T-cell (primary cell): ENCODE measurements around the gene MLLT3. TPM values are rescaled to one million over a fixed set of nuclear protein-coding genes. Genes with fewer than 3 reads are reported as not detected.
A peak's percentile ranks its signal among the peaks of the same experiment; 100 is the strongest.

Source experiments
- ATAC-seq, 4 experiments: fragments of 200-7000 bp in 3 of 4; fragments of 150-1000 bp in 1 of 4; cut with Tn5 transposase; replicated peaks in 1 of 4; 1 replicate in 3 of 4; 2 replicates in 1 of 4; pipeline ENCODE4 v1.10.0; 2021; ENCODE audit warnings: moderate library complexity in 3 of 4, mild to moderate bottlenecking in 2 of 4, moderate number of reproducible peaks in 1 of 4
- CTCF ChIA-PET, 2 donors: fragments of 300-600 bp; sonication (Branson Sonifier 250); formaldehyde crosslinking; loops; one replicate each; lab custom pipeline; 2022; ENCODE audit warnings: antibody characterized with exemption in 2 of 2; lab: Charles Lee
- POLR2A ChIA-PET, 2 donors: fragments of 300-600 bp; sonication (Branson Sonifier 250); formaldehyde crosslinking; loops; one replicate each; lab custom pipeline; 2022; ENCODE audit warnings: antibody characterized with exemption in 2 of 2; lab: Charles Lee
- DNase-seq, 35 experiments: peaks; one replicate each; pipeline versions ENCODE4 v3.0.0 to v3.0.0-alpha.2; 2013 to 2023
- H3K27ac ChIP-seq: one replicate; pipeline ENCODE4 v1.5.1; 2013; ENCODE audit warnings: low read length
- H3K27me3 ChIP-seq, 2 experiments: replicated peaks in 1 of 2; 1 replicate in 1 of 2; 2 replicates in 1 of 2; pipeline versions ENCODE4 v1.6.1 to v1.7.0; 2013; ENCODE audit warnings: low read length in 1 of 2, mixed read lengths in 1 of 2; ENCODE audit not compliant: control insufficient read depth in 2 of 2, insufficient read depth in 2 of 2; ENCODE audit errors: extremely low read depth in 1 of 2
- H3K36me3 ChIP-seq, 2 donors: 1 replicate in 1 of 2; 2 replicates in 1 of 2; pipeline versions ENCODE4 v1.6.1 to v1.7.0; 2013; ENCODE audit warnings: low read length in 1 of 2; ENCODE audit not compliant: control insufficient read depth in 2 of 2, insufficient read depth in 1 of 2; ENCODE audit errors: extremely low read depth in 1 of 2
- H3K4me1 ChIP-seq, 2 experiments: 1 replicate in 1 of 2; 2 replicates in 1 of 2; pipeline versions ENCODE4 v1.6.1 to v1.7.0; 2013; ENCODE audit warnings: low read length in 2 of 2, mixed read lengths in 1 of 2; ENCODE audit not compliant: insufficient read depth in 2 of 2, control insufficient read depth in 1 of 2; ENCODE audit errors: extremely low read depth in 1 of 2
- H3K4me3 ChIP-seq, 2 donors: 1 replicate in 1 of 2; 2 replicates in 1 of 2; pipeline versions ENCODE4 v1.5.1 to v1.7.0; 2013; ENCODE audit warnings: mild to moderate bottlenecking in 2 of 2, low read length in 1 of 2, moderate library complexity in 1 of 2; ENCODE audit not compliant: control insufficient read depth in 1 of 2; ENCODE audit errors: extremely low read depth in 1 of 2
- H3K9me3 ChIP-seq: 2 replicates; pipeline ENCODE4 v1.7.0; 2013
- H3K27ac Mint-ChIP-seq, 2 donors: one replicate each; pipeline ENCODE4 v1.8.0; 2020 to 2021; ENCODE audit warnings: mild to moderate bottlenecking in 2 of 2, mixed read lengths in 2 of 2
- H3K27me3 Mint-ChIP-seq, 2 donors: one replicate each; pipeline ENCODE4 v1.8.0; 2021 to 2022; ENCODE audit warnings: mixed read lengths in 2 of 2
- H3K36me3 Mint-ChIP-seq: one replicate; pipeline ENCODE4 v1.8.0; 2021; ENCODE audit warnings: mixed read lengths
- H3K4me1 Mint-ChIP-seq, 3 donors: one replicate each; pipeline ENCODE4 v1.8.0; 2020 to 2022; ENCODE audit warnings: mixed read lengths in 3 of 3, mild to moderate bottlenecking in 1 of 3
- H3K4me3 Mint-ChIP-seq, 3 donors: one replicate each; pipeline ENCODE4 v1.8.0; 2020 to 2022; ENCODE audit warnings: mild to moderate bottlenecking in 3 of 3, mixed read lengths in 3 of 3, moderate library complexity in 3 of 3
- H3K9me3 Mint-ChIP-seq, 3 donors: one replicate each; pipeline ENCODE4 v1.8.0; 2020 to 2022; ENCODE audit warnings: mixed read lengths in 3 of 3
- WGBS: methylation state at CpG from one replicate; pipeline ENCODE4 v1.1.5; 2013; ENCODE audit warnings: missing lambda C conversion rate; ENCODE audit not compliant: insufficient coverage; 5-methylcytosine and 5-hydroxymethylcytosine counted together
- total RNA-seq, 35 experiments: library from RNA in 6 of 35; stranded (reverse) in 6 of 35; fragments of 120-200 nt in 1 of 35; gene quantifications; one replicate each; pipeline versions ENCODE4 v1.2.1 to v1.2.4 and lab custom pipeline; 2013 to 2026

The MLLT3 gene
- total RNA-seq, 5 donors from 2014 or later (not counting 1 experiment from before 2014, with no cell fraction given), result 51.8 to 96.6 (median 58.9) TPM

GRCh38 chr9:20562051-20562450 lies 60.2 kb downstream of the MLLT3 start:
- POLR2A ChIA-PET, result no interaction called here
- Mint-ChIP-seq H3K4me1 (peaks cover 90 to 91% (median 90%) of the 10 kb centered on the region in 3 donors), H3K27me3 (no peaks in the 10 kb centered on the region), H3K9me3 (no peaks in the 10 kb centered on the region), H3K4me3 (peak overlapping the region in 1 of 3 donors; percentile 15), H3K27ac (peak overlapping the region in 1 of 2 donors; percentile 25), H3K36me3 (no peaks in the 10 kb centered on the region)
- Histone ChIP-seq H3K4me3 (no peak overlapping the region), H3K27ac (no peak overlapping the region), H3K36me3 (no peaks in the 10 kb centered on the region), H3K9me3 (no peaks in the 10 kb centered on the region), H3K27me3 (no peaks in the 10 kb centered on the region), H3K4me1 (peaks cover 9 to 18% of the 10 kb centered on the region in 2 experiments)
- CTCF ChIA-PET, result no interaction called here
- ATAC-seq (peak in 2 of 4 experiments; percentile 26), DNase-seq (no peak)
- WGBS, result no CpG with 5 or more reads among the region's 2 CpGs

GRCh38 chr9:20561531-20561930 lies 60.8 kb downstream of the MLLT3 start:
- H3K27me3 ChIP-seq, result no peaks in the 10 kb centered on the region
- Mint-ChIP-seq H3K27me3 (no peaks in the 10 kb centered on the region), H3K4me1 (peaks cover 90 to 92% (median 90%) of the 10 kb centered on the region in 3 donors), H3K4me3 (no peak overlapping the region), H3K36me3 (no peaks in the 10 kb centered on the region), H3K27ac (no peak overlapping the region), H3K9me3 (no peaks in the 10 kb centered on the region)
- no peaks in the 10 kb centered on the region for H3K9me3 ChIP-seq
- H3K4me1 ChIP-seq, result peaks cover 9 to 18% of the 10 kb centered on the region in 2 experiments
- no peaks in the 10 kb centered on the region for H3K36me3 ChIP-seq
- ChIA-PET CTCF (no interaction called here), POLR2A (no interaction called here)
- no peak overlapping the region for H3K27ac ChIP-seq
- WGBS, result 40% methylated on average over 1 of the region's 3 CpGs
- DNase-seq, result no peak
- no peak overlapping the region for H3K4me3 ChIP-seq
- no peak for ATAC-seq

GRCh38 chr9:20559231-20559890 lies 62.9 kb downstream of the MLLT3 start:
- ChIA-PET CTCF (interaction anchor here in 1 of 2 donors (0.7 kb wide), 1 partner anchor 382 kb away, joined by 3 read pairs; no protein-coding TSS in a partner anchor), POLR2A (no interaction called here)
- H3K27ac ChIP-seq, result no peak overlapping the region
- H3K36me3 ChIP-seq, result no peaks in the 10 kb centered on the region
- Mint-ChIP-seq H3K36me3 (no peaks in the 10 kb centered on the region), H3K4me1 (peaks cover 85 to 88% (median 87%) of the 10 kb centered on the region in 3 donors), H3K4me3 (peak overlapping the region in 1 of 3 donors; percentile 0), H3K9me3 (no peaks in the 10 kb centered on the region), H3K27ac (no peak overlapping the region), H3K27me3 (no peaks in the 10 kb centered on the region)
- H3K4me3 ChIP-seq, result no peak overlapping the region
- H3K4me1 ChIP-seq, result peaks cover 17 to 32% of the 10 kb centered on the region in 2 experiments
- no peaks in the 10 kb centered on the region for H3K9me3 ChIP-seq
- no peak for ATAC-seq
- no peak for DNase-seq
- H3K27me3 ChIP-seq, result no peaks in the 10 kb centered on the region
- WGBS, result no CpG with 5 or more reads among the region's 1 CpG

GRCh38 chr9:20558566-20559016 lies 63.7 kb downstream of the MLLT3 start:
- DNase-seq (no peak), ATAC-seq (peak in 2 of 4 experiments; percentile 28 to 50)
- WGBS, result 70% methylated on average over 2 of the region's 2 CpGs
- Mint-ChIP-seq H3K36me3 (no peaks in the 10 kb centered on the region), H3K4me3 (peak overlapping the region in 1 of 3 donors; percentile 3), H3K4me1 (peaks cover 86 to 88% (median 88%) of the 10 kb centered on the region in 3 donors), H3K27ac (no peak overlapping the region), H3K9me3 (no peaks in the 10 kb centered on the region), H3K27me3 (no peaks in the 10 kb centered on the region)
- Histone ChIP-seq H3K4me3 (no peak overlapping the region), H3K27ac (no peak overlapping the region), H3K4me1 (peaks cover 17 to 38% of the 10 kb centered on the region in 2 experiments), H3K36me3 (no peaks in the 10 kb centered on the region), H3K9me3 (no peaks in the 10 kb centered on the region), H3K27me3 (no peaks in the 10 kb centered on the region)
- CTCF ChIA-PET, result interaction anchor here in 1 of 2 donors (0.7 kb wide), 1 partner anchor 383 kb away, joined by 3 read pairs; no protein-coding TSS in a partner anchor
- POLR2A ChIA-PET, result interaction anchor here in 1 of 2 donors (0.7 kb wide), 1 partner anchor 23 kb away, joined by 3 read pairs; no protein-coding TSS in a partner anchor

- Mint-ChIP-seq H3K27ac (no peak overlapping the region), H3K4me3 (peak overlapping the region in 1 of 3 donors; percentile 3), H3K9me3 (no peaks in the 10 kb centered on the region), H3K27me3 (no peaks in the 10 kb centered on the region), H3K4me1 (peaks cover 86 to 88% (median 88%) of the 10 kb centered on the region in 3 donors), H3K36me3 (no peaks in the 10 kb centered on the region)
- ChIA-PET CTCF (no interaction called here), POLR2A (interaction anchor here in 1 of 2 donors (0.7 kb wide), 1 partner anchor 23 kb away, joined by 3 read pairs; no protein-coding TSS in a partner anchor)
- DNase-seq, result no peak
- no peak for ATAC-seq
- H3K27me3 ChIP-seq, result no peaks in the 10 kb centered on the region
- H3K9me3 ChIP-seq, result no peaks in the 10 kb centered on the region
- no peaks in the 10 kb centered on the region for H3K36me3 ChIP-seq
- peaks cover 20 to 42% of the 10 kb centered on the region in 2 experiments for H3K4me1 ChIP-seq
- no peak overlapping the region for H3K4me3 ChIP-seq
- H3K27ac ChIP-seq, result no peak overlapping the region
- 68% methylated on average over 2 of the region's 5 CpGs for WGBS
Observed at GRCh38 chr9:20557890-20558565, 64.3 kb downstream of the MLLT3 start.

- DNase-seq (no peak), ATAC-seq (no peak)
- H3K9me3 Mint-ChIP-seq, result no peaks in the 10 kb centered on the region
- POLR2A ChIA-PET, result interaction anchor here (0.5 kb wide), 3 partner anchors 10 to 87 kb away, joined by 3 to 13 read pairs (median 3); no protein-coding TSS in a partner anchor
- peak overlapping the region in 1 of 3 donors; percentile 3 for H3K4me3 Mint-ChIP-seq
- H3K36me3 ChIP-seq, result no peaks in the 10 kb centered on the region
- no peaks in the 10 kb centered on the region for H3K9me3 ChIP-seq
- peaks cover 17 to 49% of the 10 kb centered on the region in 2 experiments for H3K4me1 ChIP-seq
- WGBS, result 100% methylated on average over 1 of the region's 1 CpG
- no peaks in the 10 kb centered on the region for H3K27me3 Mint-ChIP-seq
- H3K4me3 ChIP-seq, result no peak overlapping the region
- H3K36me3 Mint-ChIP-seq, result no peaks in the 10 kb centered on the region
- H3K27me3 ChIP-seq, result no peaks in the 10 kb centered on the region
- H3K27ac ChIP-seq, result no peak overlapping the region
- CTCF ChIA-PET, result no interaction called here
- H3K27ac Mint-ChIP-seq, result peak overlapping the region in 1 of 2 donors; percentile 11
- H3K4me1 Mint-ChIP-seq, result peaks cover 86 to 88% (median 88%) of the 10 kb centered on the region in 3 donors
Observed at GRCh38 chr9:20557285-20557684, 65.0 kb downstream of the MLLT3 start.
